Suprapubic skin (tissue), 4 donors: ENCODE results near the gene TTL.

Experiments
- CTCF ChIP-seq, 2 donors: fragments of 200-600 bp in 1 of 2; fragments of 450-650 bp in 1 of 2; sonication (generic) in 1 of 2; IDR thresholded peaks; one replicate each; pipeline ENCODE4 v1.5.1; 2016 to 2019; ENCODE audit warnings: antibody characterized with exemption in 2 of 2, mild to moderate bottlenecking in 1 of 2, moderate library complexity in 1 of 2
- EP300 ChIP-seq: sonication (generic); formaldehyde crosslinking; IDR thresholded peaks from one replicate; pipeline ENCODE4 v1.6.1; 2017; ENCODE audit warnings: antibody characterized with exemption
- POLR2A ChIP-seq, 2 donors: fragments of 450-650 bp; IDR thresholded peaks; one replicate each; pipeline ENCODE4 v1.6.1; 2017; ENCODE audit warnings: antibody characterized with exemption in 2 of 2, mild to moderate bottlenecking in 2 of 2, moderate library complexity in 2 of 2
- POLR2AphosphoS5 ChIP-seq, 3 donors: sonication (generic); formaldehyde crosslinking; IDR thresholded peaks; one replicate each; pipeline ENCODE4 v1.6.1; 2017; ENCODE audit warnings: antibody characterized with exemption in 3 of 3

- TF ChIP-seq POLR2A (IDR thresholded peaks at IDR 0.05) = no peak
- TF ChIP-seq CTCF (IDR thresholded peaks at IDR 0.05) = no peak
- no peak for TF ChIP-seq POLR2AphosphoS5 (IDR thresholded peaks at IDR 0.05)
- TF ChIP-seq EP300 = no peak
These were observed 59.6 kb downstream of the TTL start for GRCh38 chr2:112541315-112542122.
